ENCODE data around the gene COX6B1.
"Not testable (repeated sequence)": the region's sequence is repeated elsewhere in the genome, so short reads cannot be mapped to it uniquely, and the experiment has no call there.

COX6B1 gene

GRCh38 chr19:35636651-35637050, 11.5 kb upstream of the COX6B1 start:
- no peak for DNase-seq

GRCh38 chr19:35637165-35637564, 11.0 kb upstream of the COX6B1 start:
- DNase-seq: no peak

GRCh38 chr19:35639321-35639639, 8.8 kb upstream of the COX6B1 start:
- no peak for DNase-seq

GRCh38 chr19:35639863-35640262, 8.3 kb upstream of the COX6B1 start:
- DNase-seq: no peak

- DNase-seq: no peak
Measured at GRCh38 chr19:35641515-35642151, 6.5 kb upstream of the COX6B1 start, which contains the start of gene ETV2. TSS of gene ETV2 (plus strand) at chr19:35641745. CDS start at chr19:35642461, 716 bp downstream.

- DNase-seq: no peak
Measured at GRCh38 chr19:35642312-35642711, 5.8 kb upstream of the COX6B1 start.

GRCh38 chr19:35642798-35643254, 5.3 kb upstream of the COX6B1 start:
- DNase-seq: no peak

- DNase-seq: peak; percentile 77
Measured at GRCh38 chr19:35643255-35644205, 4.6 kb upstream of the COX6B1 start.

GRCh38 chr19:35644206-35644986, 3.7 kb upstream of the COX6B1 start:
- DNase-seq: peak; percentile 59

- DNase-seq: no peak
Measured at GRCh38 chr19:35644987-35645679, 3.0 kb upstream of the COX6B1 start.

GRCh38 chr19:35645680-35646511, 2.2 kb upstream of the COX6B1 start:
- DNase-seq: no peak

GRCh38 chr19:35650581-35650980, 2.5 kb downstream of the COX6B1 start:
- no peak for DNase-seq

GRCh38 chr19:35654828-35655227, 6.7 kb downstream of the COX6B1 start:
- not testable (repeated sequence) for DNase-seq

GRCh38 chr19:35655600-35655999, 7.5 kb downstream of the COX6B1 start:
- DNase-seq: no peak

GRCh38 chr19:35656700-35657099, 8.6 kb downstream of the COX6B1 start:
- no peak for DNase-seq

- DNase-seq: no peak
Measured at GRCh38 chr19:35657904-35658700, 10.0 kb downstream of the COX6B1 start.

GRCh38 chr19:35661995-35662340, 13.8 kb downstream of the COX6B1 start:
- DNase-seq: no peak

GRCh38 chr19:35663981-35664380, 15.9 kb downstream of the COX6B1 start:
- DNase-seq: no peak

- DNase-seq: no peak
Measured at GRCh38 chr19:35665157-35665556, 17.0 kb downstream of the COX6B1 start.

GRCh38 chr19:35665604-35666003, 17.5 kb downstream of the COX6B1 start:
- DNase-seq: no peak

Measured in NCI-H446 treated with DMSO at 0.1 percent for 48 hours (cell line).